SK-N-SH (cell line): ENCODE results near the gene E2F1. TPM values are rescaled to one million over a fixed set of nuclear protein-coding genes. Genes with fewer than 3 reads are reported as not detected.

Experiments
- CTCF ChIA-PET: fragments of 300-600, 350-600 bp; formaldehyde crosslinking; extraction: SDS; loops from one replicate; lab custom pipeline; 2021; lab: Yijun Ruan, JAX
- POLR2A ChIA-PET: fragments of 350-600 bp; sonication (Branson Sonifier 250); formaldehyde crosslinking; extraction: SDS; loops from one replicate; lab custom pipeline; 2020; ENCODE audit warnings: antibody characterized with exemption, inconsistent platforms; lab: Yijun Ruan, JAX
- DNase-seq: peaks from one replicate; pipeline ENCODE4 v3.0.0; 2012
- H2AFZ ChIP-seq: fragments of 200-600 bp; sonication (generic); 2 replicates; pipeline ENCODE4 v1.8.1; 2016; ENCODE audit warnings: antibody characterized with exemption, mild to moderate bottlenecking, low read depth
- H3F3A ChIP-seq: fragments of 200-600 bp; sonication (generic); replicated peaks from 2 replicates; pipeline ENCODE3; 2016; ENCODE audit warnings: antibody characterized with exemption, mild to moderate bottlenecking; ENCODE audit not compliant: insufficient read depth
- H3K27ac ChIP-seq, 2 experiments: fragments of 200-500 bp in 1 of 2; fragments of 200-600 bp in 1 of 2; sonication (Bioruptor generic) in 1 of 2; sonication (generic), shearing (Covaris generic) in 1 of 2; 2 replicates each; pipeline versions ENCODE4 v1.5.1 to v1.6.1; 2014 to 2016; ENCODE audit warnings: low read depth in 2 of 2, inconsistent platforms in 1 of 2, low read length in 1 of 2, mild to moderate bottlenecking in 1 of 2, mixed read lengths in 1 of 2
- H3K27me3 ChIP-seq: fragments of 200-600 bp; sonication (generic), shearing (Covaris generic); 2 replicates; pipeline ENCODE4 v1.6.1; 2016; ENCODE audit warnings: mixed run types; ENCODE audit not compliant: insufficient read depth
- H3K36me3 ChIP-seq, 2 experiments: fragments of 200-500 bp in 1 of 2; fragments of 200-600 bp in 1 of 2; sonication (Bioruptor generic) in 1 of 2; sonication (generic) in 1 of 2; replicated peaks in 1 of 2; 2 replicates each; pipeline versions ENCODE3 to v1.5.1; 2014 to 2016; ENCODE audit warnings: low read length in 1 of 2, mild to moderate bottlenecking in 1 of 2; ENCODE audit not compliant: insufficient read depth in 2 of 2, control insufficient read depth in 1 of 2
- H3K4me1 ChIP-seq, 2 experiments: fragments of 200-500 bp in 1 of 2; fragments of 200-600 bp in 1 of 2; sonication (Bioruptor generic) in 1 of 2; sonication (generic), shearing (Covaris generic) in 1 of 2; 2 replicates each; pipeline versions ENCODE4 v1.5.1 to v1.6.1; 2014 to 2016; ENCODE audit warnings: low read depth in 1 of 2, low read length in 1 of 2, mixed run types in 1 of 2; ENCODE audit not compliant: insufficient read depth in 2 of 2, control insufficient read depth in 1 of 2
- H3K4me2 ChIP-seq: fragments of 200-600 bp; sonication (generic), shearing (Covaris generic); 2 replicates; pipeline ENCODE4 v1.6.1; 2017; ENCODE audit warnings: mixed run types
- H3K4me3 ChIP-seq, 2 experiments: fragments of 200-500 bp in 1 of 2; fragments of 200-600 bp in 1 of 2; sonication (Bioruptor generic) in 1 of 2; sonication (generic), shearing (Covaris generic) in 1 of 2; 2 replicates each; pipeline versions ENCODE4 v1.5.1 to v1.8.1; 2014 to 2016; ENCODE audit warnings: low read depth in 2 of 2, inconsistent platforms in 1 of 2, low read length in 1 of 2, mild to moderate bottlenecking in 1 of 2, mixed read lengths in 1 of 2, moderate library complexity in 1 of 2
- H3K79me2 ChIP-seq: fragments of 200-600 bp; sonication (generic); 2 replicates; pipeline ENCODE4 v1.8.1; 2017; ENCODE audit warnings: mild to moderate bottlenecking; ENCODE audit not compliant: insufficient read depth
- H3K9ac ChIP-seq: fragments of 200-600 bp; sonication (generic); 2 replicates; pipeline ENCODE4 v1.6.1; 2017; ENCODE audit warnings: mixed run types
- H3K9me2 ChIP-seq: fragments of 200-600 bp; sonication (generic); 2 replicates; pipeline ENCODE4 v1.6.1; 2017; ENCODE audit warnings: mixed run types
- H3K9me3 ChIP-seq: fragments of 200-600 bp; sonication (generic); 2 replicates; pipeline ENCODE4 v1.6.1; 2017; ENCODE audit warnings: mixed run types, mild to moderate bottlenecking, moderate library complexity
- H4K20me1 ChIP-seq: fragments of 200-600 bp; sonication (generic); 2 replicates; pipeline ENCODE4 v1.6.1; 2017; ENCODE audit warnings: mild to moderate bottlenecking, mixed run types; ENCODE audit not compliant: insufficient read depth
- CHD2 ChIP-seq: fragments of 150-350 bp; IDR thresholded peaks from 2 replicates; pipeline ENCODE4 v1.6.1; 2018; ENCODE audit warnings: low read length; ENCODE audit not compliant: partially characterized antibody
- EZH2phosphoT487 ChIP-seq: fragments of 200-600 bp; sonication (generic); IDR thresholded peaks from 2 replicates; pipeline ENCODE4 v1.6.1; 2017; ENCODE audit warnings: low read depth, mixed run types, mild to moderate bottlenecking, antibody characterized with exemption, moderate library complexity, borderline replicate concordance
- FOSL2 ChIP-seq: IDR thresholded peaks from 2 replicates; pipeline ENCODE4 v1.4.0; 2012; ENCODE audit warnings: low read depth, mild to moderate bottlenecking, moderate library complexity, borderline replicate concordance
- FOXJ3 ChIP-seq: sonication (generic); formaldehyde crosslinking; IDR thresholded peaks from 2 replicates; pipeline ENCODE4 v1.5.1; 2020; ENCODE audit warnings: mild to moderate bottlenecking, missing genetic modification reagents
- MXI1 ChIP-seq: IDR thresholded peaks from 2 replicates; pipeline ENCODE4 v1.6.1; 2012; ENCODE audit warnings: mild to moderate bottlenecking, low read depth, low read length, improper control_type of control experiment
- NFIC ChIP-seq: IDR thresholded peaks from 2 replicates; pipeline ENCODE4 v1.4.0; 2012; ENCODE audit warnings: borderline replicate concordance
- RAD21 ChIP-seq: IDR thresholded peaks from 2 replicates; pipeline ENCODE4 v1.6.1; 2012; ENCODE audit warnings: mild to moderate bottlenecking, low read length
- RXRA ChIP-seq: IDR thresholded peaks from 2 replicates; pipeline ENCODE4 v1.4.0; 2012; ENCODE audit warnings: low read depth, mild to moderate bottlenecking, borderline replicate concordance
- WGBS: methylation state at CpG from one replicate; pipeline ENCODE4 v1.1.6; 2017; ENCODE audit warnings: low lambda C conversion rate; 5-methylcytosine and 5-hydroxymethylcytosine counted together
- polyA plus RNA-seq, 3 experiments: library from polyadenylated mRNA; depleted of rRNA; stranded (reverse); fragments of >200 nt; gene quantifications; 2 replicates each; pipeline ENCODE4 v1.2.3, GENCODE V29; 2012
- TF ChIP-seq, protein P1 (sequence below): fragments of 200-600 bp; sonication (generic); IDR thresholded peaks from 2 replicates; pipeline ENCODE4 v1.6.1; 2017; ENCODE audit warnings: antibody characterized with exemption, mild to moderate bottlenecking, moderate library complexity
- TF ChIP-seq, protein P2 (sequence below): IDR thresholded peaks from 2 replicates; pipeline ENCODE4 v1.4.0; 2012; ENCODE audit warnings: low read depth, borderline replicate concordance
- TF ChIP-seq, protein P3 (sequence below): IDR thresholded peaks from 2 replicates; pipeline ENCODE4 v1.4.0; 2012; ENCODE audit warnings: low read depth
- TF ChIP-seq, protein P4 (sequence below): fragments of 150-350 bp; IDR thresholded peaks from 2 replicates; pipeline ENCODE4 v1.6.1; 2017; ENCODE audit warnings: antibody characterized with exemption, low read length, low read depth, borderline replicate concordance
- TF ChIP-seq, protein P5 (sequence below): IDR thresholded peaks from 2 replicates; pipeline ENCODE4 v1.4.0; 2012; ENCODE audit warnings: low read depth, borderline replicate concordance

Gene E2F1
- polyA plus RNA-seq, 1 of the 3 experiments (the other 2 are of a cell fraction), result 15.0 TPM

GRCh38 chr20:33710681-33711445, 24.7 kb upstream of the E2F1 start (continued):
- no peak for TF ChIP-seq RXRA
- TF ChIP-seq, protein P1, sequence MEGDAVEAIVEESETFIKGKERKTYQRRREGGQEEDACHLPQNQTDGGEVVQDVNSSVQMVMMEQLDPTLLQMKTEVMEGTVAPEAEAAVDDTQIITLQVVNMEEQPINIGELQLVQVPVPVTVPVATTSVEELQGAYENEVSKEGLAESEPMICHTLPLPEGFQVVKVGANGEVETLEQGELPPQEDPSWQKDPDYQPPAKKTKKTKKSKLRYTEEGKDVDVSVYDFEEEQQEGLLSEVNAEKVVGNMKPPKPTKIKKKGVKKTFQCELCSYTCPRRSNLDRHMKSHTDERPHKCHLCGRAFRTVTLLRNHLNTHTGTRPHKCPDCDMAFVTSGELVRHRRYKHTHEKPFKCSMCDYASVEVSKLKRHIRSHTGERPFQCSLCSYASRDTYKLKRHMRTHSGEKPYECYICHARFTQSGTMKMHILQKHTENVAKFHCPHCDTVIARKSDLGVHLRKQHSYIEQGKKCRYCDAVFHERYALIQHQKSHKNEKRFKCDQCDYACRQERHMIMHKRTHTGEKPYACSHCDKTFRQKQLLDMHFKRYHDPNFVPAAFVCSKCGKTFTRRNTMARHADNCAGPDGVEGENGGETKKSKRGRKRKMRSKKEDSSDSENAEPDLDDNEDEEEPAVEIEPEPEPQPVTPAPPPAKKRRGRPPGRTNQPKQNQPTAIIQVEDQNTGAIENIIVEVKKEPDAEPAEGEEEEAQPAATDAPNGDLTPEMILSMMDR, result no peak
- TF ChIP-seq, protein P2, sequence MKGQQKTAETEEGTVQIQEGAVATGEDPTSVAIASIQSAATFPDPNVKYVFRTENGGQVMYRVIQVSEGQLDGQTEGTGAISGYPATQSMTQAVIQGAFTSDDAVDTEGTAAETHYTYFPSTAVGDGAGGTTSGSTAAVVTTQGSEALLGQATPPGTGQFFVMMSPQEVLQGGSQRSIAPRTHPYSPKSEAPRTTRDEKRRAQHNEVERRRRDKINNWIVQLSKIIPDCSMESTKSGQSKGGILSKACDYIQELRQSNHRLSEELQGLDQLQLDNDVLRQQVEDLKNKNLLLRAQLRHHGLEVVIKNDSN, result no peak
- TF ChIP-seq, protein P3, sequence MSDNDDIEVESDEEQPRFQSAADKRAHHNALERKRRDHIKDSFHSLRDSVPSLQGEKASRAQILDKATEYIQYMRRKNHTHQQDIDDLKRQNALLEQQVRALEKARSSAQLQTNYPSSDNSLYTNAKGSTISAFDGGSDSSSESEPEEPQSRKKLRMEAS, result no peak

GRCh38 chr20:33709905-33710541, 23.8 kb upstream of the E2F1 start:
- no peaks in the 10 kb centered on the region for H3F3A ChIP-seq
- POLR2A ChIA-PET, result no interaction called here
- no peak overlapping the region for H3K27ac ChIP-seq
- H3K36me3 ChIP-seq, result peaks cover 0 to 5% of the 10 kb centered on the region in 2 experiments
- no peak overlapping the region for H3K9ac ChIP-seq
- no peaks in the 10 kb centered on the region for H3K27me3 ChIP-seq
- no peak overlapping the region for H3K4me3 ChIP-seq
- 89% methylated on average over 16 of the region's 16 CpGs for WGBS
- TF ChIP-seq NFIC, result no peak
- TF ChIP-seq CHD2, result no peak
- TF ChIP-seq, protein P4, sequence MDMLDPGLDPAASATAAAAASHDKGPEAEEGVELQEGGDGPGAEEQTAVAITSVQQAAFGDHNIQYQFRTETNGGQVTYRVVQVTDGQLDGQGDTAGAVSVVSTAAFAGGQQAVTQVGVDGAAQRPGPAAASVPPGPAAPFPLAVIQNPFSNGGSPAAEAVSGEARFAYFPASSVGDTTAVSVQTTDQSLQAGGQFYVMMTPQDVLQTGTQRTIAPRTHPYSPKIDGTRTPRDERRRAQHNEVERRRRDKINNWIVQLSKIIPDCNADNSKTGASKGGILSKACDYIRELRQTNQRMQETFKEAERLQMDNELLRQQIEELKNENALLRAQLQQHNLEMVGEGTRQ, result no peak
- TF ChIP-seq MXI1, result no peak
- TF ChIP-seq RAD21, result no peak
- TF ChIP-seq, protein P1, result no peak
- no peak for TF ChIP-seq EZH2phosphoT487
- TF ChIP-seq FOSL2, result no peak
- TF ChIP-seq, protein P5, sequence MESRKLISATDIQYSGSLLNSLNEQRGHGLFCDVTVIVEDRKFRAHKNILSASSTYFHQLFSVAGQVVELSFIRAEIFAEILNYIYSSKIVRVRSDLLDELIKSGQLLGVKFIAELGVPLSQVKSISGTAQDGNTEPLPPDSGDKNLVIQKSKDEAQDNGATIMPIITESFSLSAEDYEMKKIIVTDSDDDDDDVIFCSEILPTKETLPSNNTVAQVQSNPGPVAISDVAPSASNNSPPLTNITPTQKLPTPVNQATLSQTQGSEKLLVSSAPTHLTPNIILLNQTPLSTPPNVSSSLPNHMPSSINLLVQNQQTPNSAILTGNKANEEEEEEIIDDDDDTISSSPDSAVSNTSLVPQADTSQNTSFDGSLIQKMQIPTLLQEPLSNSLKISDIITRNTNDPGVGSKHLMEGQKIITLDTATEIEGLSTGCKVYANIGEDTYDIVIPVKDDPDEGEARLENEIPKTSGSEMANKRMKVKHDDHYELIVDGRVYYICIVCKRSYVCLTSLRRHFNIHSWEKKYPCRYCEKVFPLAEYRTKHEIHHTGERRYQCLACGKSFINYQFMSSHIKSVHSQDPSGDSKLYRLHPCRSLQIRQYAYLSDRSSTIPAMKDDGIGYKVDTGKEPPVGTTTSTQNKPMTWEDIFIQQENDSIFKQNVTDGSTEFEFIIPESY, result no peak
- TF ChIP-seq FOXJ3 (CRISPR knock-in tag), result no peak
- no peak overlapping the region for H2AFZ ChIP-seq
- no peaks in the 10 kb centered on the region for H3K9me3 ChIP-seq
- no peaks in the 10 kb centered on the region for H3K4me1 ChIP-seq
- no peak overlapping the region for H3K4me2 ChIP-seq
- no peaks in the 10 kb centered on the region for H3K79me2 ChIP-seq
- CTCF ChIA-PET, result interaction anchor here (1.5 kb wide), 1 partner anchor 9 kb away, joined by 3 read pairs; no protein-coding TSS in a partner anchor
- DNase-seq, result no peak
- no peaks in the 10 kb centered on the region for H3K9me2 ChIP-seq
- H4K20me1 ChIP-seq, result no peaks in the 10 kb centered on the region
